NCI-H1930 (cell line): Measurements from ENCODE around the gene PPP4R2.
"Not testable (repeated sequence)": the region's sequence is repeated elsewhere in the genome, so short reads cannot be mapped to it uniquely, and the experiment has no call there.

ENCODE experiments used
- DNase-seq, 2 experiments: peaks; one replicate each; lab custom pipeline; 2025; lab: John Stamatoyannopoulos, UW

Gene PPP4R2

DNA sequence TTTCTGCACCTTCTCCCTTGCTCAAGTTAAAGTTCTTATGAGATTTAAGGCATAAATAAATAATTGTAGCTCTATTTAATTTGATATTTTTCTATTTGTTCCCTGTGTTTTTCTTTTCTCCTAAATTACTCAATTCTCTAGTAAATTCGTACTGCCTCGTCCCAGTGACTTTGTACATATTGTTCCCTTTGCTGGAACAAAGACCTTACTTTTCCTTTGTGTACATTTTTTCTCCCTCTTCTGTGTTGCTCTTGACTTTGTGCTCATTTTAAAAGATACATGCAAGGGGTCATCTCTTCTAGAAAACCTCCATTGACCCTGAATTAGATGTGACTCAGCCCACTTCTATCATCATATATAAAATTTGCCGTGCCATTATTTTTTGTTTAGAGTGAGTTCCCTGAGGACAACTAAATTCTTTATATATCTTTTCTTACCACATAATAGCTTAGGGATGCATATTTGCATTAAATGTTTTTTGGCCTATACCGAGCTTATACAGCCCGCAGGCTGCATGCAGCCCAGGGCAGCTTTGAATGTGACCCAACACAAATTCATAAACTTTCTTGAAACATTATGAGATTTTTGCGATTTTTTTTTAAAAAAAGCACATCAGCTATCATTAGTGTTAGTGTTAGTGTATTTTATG, 29.6 kb downstream of the PPP4R2 start:
- DNase-seq: no peak

DNA sequence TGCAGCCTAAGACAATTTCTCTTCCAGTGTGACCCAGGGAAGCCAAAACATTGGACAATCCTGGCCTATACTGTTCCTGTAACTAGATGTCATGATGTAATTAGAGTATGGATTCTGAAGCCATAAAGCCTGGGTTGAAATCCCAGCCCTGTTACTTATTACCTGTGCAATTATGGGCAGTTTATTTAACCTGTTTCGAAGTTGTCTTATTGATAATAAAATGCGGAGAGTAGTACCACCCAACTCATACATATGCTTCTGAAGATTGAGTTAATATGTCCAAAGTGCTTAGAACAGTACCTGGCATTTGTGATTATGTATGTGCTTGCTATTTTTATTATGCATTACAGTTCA, 30.1 kb downstream of the PPP4R2 start:
- DNase-seq: no peak

DNA sequence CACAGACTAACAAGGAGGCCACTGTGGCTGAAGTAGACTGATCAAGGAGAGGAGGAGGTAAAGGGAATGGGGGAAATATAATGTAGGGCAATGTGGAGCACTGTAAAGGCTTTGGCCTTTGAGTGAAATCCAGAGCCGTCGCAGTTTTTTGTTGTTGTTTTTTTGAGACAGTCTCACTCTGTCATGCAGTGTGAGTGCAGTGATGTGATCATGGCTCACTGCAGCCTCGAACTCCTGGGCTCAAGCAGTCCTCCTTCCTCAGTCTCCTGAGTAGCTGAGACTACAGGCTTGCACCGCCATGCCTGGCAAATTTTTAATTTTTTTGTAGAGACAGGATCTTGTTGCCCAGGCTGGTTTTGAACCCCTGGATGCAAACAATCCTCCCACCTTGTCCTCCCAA, 32.2 kb downstream of the PPP4R2 start:
- DNase-seq: no peak

DNA sequence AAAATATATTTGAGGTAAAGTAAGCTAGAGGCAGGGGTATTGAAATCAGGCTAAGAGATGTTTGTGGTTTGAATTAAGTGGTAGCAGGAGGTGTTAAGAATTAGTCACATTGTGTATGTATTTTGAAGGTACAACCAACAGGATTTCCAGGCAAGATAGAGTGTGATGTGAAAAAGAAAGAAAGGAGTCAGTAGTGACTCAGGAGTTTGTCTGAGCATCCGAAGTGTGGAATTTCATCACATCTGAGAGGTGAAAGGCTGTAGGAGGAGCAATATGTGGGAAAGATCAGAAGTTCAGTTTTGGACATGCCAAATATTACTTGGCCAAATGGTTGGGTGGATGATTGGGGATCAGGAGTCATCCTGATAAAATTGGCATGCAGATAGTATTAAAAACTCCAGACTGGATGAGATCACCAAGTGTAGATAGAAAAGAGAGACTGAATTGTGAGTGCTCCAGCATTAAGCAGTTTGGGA, 32.7 kb downstream of the PPP4R2 start:
- DNase-seq: no peak

DNA sequence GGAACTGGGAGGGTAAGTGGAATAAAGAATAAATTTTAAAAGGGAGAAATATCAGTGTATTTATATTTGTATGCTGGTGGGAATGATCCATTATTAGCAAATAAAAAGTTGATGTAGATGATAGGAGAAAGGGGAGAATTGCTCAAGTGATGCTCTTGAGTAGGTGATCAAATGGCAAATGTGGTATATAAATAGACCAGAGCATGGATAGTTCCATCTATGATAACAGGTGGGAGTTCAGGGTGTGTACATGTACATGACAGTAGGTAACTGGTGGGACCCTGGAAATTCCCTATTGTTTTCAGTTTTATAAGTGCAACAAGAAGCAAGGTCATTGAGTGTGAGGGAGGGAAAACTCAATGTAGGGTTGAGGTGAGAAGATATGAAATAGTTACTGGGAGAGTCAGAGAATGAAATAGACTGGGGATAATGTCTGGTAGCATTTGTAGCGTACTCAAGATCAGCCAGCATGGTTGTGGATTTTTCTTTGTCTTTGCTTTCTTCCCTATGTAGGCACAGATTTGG, 33.5 kb downstream of the PPP4R2 start:
- no peak for DNase-seq

DNA sequence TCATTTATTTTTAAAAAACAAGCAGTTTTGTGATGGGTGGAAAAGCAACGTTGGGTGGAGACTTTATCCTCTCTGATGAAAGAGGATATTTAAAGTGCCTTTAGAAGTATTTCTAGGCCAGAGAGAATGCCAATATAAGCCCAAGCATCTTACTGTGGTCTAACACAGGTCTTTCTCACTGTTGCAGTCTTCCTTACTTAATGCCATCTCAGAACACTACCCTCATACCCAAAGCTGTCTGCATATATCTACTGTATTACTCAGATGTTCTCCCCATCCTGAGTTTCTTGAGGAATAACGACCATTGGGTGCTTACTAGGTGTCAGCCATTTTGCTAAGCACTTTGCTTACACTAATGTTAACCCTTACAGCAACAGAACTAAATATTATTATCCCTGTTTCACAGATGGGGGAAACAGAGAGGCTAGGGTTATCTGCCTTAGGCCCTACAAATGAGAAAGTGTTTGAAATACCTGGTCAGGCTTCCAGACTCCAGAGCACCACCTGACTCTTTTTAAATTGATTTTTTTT, 35.0 kb downstream of the PPP4R2 start:
- DNase-seq: no peak

DNA sequence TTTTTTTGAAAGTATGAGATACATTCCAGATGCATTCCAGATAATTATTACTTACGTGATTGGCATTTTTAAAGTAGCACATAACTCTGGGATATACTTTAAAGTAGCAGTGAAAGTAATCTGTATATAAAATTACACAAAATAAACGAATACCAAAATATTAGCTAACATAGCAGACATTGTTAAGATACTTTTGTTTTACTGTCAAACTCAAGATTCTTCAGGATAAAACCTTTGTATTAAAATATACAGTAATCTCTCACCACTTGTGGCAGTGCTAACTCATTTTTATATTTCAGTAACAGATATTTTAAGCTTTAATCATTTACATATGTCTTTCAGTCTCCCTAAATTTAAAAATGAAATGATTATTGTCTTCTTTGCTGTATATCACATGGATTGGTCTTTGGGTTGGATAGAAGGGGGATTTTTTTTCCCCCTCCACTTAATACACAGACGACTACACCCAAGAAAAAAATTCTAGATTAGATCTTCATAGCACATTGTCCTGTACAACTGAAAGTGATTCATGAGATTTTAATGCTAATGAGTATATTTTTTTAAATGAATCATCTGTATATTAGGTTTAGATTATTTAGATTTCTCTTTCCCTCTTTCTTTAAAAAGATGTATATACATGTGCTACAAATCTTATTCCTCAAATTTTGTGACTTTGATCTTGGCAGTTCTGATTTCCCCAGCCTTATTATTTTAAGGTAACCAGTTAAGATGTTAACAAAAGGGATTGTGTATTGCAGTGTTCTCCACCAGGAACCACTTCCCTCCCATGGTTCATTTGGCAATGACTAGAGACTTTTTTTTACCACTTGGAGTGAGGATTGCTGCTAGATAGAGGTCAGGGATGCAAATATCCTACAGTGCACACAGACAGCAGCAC, 40.3 kb downstream of the PPP4R2 start:
- DNase-seq: no peak

DNA sequence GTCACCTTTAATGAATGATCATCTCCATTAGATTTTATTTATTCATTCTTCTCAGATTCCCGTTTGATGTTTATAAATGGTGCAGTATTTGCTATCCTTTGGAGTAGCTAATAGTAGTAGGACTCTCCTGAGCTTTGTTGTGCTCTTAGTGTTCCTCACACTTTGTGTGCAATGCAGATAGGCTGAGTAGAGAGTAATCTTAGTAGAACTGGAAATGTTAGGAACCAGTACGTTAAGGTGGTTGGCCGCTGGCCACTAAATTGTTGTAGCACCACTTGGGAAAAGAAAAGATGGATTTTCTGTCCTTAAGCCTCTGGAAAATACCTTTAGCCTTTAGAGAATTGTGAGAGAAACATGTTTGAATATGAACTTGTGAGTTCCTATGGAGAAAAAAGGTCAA, 44.9 kb downstream of the PPP4R2 start:
- no peak for DNase-seq

DNA sequence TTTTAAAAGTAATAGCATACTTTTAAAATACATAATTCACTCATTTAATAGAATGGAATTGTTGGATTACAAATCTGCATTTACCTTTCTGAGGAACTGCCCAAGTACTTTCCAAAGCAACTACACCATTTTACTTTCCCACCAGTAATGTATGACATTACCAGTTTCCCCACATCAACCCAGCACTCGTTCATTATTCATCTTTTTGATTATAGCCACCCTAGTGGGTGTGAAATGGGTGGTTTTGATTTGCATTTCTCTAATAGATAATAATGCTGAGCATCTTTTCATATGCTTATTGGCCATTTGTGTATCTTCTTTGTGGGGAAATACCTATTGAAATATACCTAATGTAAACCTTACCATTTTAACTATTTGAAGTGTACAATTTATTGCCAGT, 46.8 kb downstream of the PPP4R2 start:
- DNase-seq: no peak

DNA sequence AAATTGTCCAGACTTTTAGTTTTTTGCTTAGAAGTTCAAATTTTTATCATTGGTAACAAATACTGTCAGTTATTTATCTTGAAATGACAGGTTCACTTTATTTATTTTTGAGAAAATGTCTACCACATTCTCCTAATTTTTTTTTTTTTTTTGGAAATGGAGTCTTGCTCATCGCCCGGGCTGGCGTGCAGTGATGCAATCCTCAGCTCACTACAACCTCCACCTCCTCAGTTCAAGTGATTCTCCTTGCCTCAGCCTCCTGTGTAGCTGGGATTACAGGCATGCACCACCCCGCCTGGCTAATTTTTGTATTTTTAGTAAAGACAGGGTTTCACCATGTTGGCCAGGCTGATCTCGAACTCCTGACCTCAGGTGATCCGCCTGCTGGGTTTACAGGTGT, 48.8 kb downstream of the PPP4R2 start:
- DNase-seq: no peak

DNA sequence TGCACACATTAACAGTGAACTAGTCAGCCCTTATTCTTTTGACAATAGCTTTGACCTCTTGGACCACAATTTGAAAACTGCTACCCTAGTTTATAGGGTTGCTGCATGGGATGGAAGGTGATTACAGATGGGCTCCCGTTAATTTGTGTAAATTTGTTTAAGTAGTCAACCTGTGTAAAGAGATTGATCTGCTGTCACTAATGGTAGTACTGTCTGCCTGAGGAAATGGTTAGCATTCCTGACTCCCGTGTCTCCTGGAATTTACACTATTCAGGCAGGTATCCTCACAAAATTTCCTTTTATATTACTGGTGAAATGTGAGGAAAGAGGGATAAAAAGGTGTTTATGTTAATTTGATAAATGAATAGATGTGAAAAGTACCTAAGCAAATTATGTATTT, 49.6 kb downstream of the PPP4R2 start:
- DNase-seq: no peak

DNA sequence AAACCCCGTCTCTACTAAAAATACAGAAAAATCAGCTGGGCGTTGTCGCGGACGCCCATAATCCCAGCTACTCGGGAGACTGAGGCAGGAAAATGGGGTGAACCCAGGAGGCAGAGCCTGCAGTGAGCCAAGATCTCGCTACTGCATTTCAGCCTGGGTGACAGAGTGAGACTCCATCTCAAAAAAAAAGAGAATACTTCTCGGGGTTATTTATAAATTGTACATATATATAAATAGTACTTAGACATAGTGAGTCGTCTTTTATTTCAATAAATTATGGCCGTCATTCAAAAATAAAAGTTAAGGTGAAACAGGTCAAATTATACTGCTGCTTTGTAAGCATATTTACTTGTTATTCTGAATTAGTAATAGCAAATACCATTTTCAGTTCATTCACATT, 52.7 kb downstream of the PPP4R2 start:
- DNase-seq: no peak

DNA sequence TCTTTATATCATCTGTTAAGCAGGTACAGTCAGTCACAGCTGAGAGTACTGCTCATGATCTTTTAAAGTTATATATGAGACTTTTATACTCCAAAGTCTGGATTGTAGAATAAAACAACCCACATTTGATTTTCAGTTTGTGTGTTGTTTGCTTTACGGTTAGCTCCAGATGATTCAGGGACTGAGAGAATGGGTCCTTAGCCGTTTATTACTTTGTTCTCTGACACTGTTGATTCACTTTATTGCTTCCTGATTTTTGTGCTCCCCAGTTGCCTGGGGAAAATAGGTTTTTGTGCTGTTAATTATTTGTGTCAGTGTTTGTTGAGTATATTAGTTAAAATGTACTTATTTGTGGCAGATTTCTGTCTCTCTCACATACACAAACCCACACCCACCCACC, 56.2 kb downstream of the PPP4R2 start:
- DNase-seq: no peak

DNA sequence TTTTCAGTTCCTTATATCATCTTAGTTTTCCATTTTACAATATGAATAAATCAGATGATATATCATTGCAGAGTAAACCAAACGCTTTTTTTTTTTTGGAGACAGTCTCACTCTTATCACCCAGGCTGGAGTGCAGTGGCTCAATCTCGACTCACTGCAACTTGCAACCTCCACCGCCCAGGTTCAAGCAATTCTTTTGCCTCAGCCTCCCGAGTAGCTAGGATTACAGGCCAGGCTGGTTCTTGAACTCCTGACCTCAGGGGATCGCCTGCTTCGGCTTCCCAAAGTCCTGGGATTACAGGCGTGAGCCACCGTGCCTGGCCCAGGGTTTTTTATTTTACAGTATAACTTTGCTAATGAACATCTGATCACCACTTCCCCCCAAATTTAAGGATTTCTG, 59.0 kb downstream of the PPP4R2 start:
- no peak for DNase-seq

DNA sequence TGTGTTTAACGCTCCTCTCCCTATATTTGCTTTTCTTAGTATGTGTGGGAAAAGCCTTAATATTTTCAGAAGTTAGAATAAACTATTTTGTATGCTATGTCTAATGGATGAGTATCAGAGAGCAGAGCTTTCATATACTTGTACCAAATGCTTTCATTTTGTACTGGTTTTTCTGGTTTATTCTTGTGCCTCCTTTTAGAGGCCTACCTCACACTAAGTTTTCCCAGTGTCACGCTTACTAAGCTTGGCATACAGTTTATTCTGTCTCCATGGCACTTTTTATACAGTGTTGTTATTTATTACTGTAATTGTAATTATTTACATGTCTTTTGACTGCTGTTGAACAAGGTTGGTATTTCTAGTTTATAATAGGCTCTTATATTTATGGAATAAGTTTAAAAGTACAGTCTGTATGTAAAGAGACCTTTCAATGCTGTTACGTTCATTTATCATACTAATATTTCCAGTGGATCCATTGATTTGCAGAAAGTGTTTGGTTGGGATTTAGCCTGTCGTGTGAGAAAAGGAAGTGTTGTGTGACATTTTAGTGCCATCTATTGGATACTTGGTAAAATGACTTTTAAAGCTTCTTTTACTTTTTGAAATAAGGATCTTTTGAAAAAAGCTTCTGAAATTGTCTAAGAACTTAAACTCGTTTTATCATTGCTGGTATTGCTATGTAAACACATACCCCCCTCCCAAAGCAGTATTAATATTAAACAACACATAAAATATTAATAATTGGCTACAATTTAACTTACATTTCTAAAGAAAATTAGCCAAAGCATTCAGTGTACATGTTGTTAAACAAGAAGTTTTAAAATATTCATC, 59.6 kb downstream of the PPP4R2 start:
- peak in 1 of 2 experiments; percentile 3 for DNase-seq

DNA sequence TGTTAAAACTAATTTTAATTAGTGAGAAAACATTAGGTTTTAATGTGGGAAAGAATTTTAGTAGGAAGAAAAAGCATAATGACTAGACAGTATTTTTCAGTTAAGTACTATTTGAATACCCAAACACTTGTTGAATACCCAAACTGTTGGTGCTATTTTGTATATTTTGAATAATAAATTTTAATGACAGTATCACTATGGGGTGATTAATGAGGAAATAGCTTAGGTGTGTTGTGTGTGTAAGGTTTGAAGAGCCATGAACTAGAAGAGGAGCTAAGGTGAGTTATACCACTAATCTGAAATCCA, 60.2 kb downstream of the PPP4R2 start:
- DNase-seq: no peak

DNA sequence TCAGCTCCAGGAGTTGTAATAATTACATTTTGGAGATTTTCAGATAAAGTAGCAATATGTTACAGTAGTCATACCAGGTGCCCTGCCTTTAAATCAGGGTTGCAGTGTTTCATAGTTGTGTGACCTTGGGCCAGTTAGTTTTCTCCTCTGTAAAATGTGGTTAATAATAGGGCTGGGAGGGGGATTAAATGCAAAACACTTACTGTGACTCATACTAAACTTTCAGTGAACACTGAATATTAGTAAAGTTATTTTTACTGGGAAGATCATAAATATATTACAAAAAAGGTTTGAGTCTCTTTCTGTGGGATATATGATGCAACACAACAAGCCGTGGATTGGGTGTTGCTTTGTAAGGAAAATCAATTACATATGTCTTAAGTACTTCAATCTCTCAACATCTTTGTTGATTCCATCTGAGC, 63.7 kb downstream of the PPP4R2 start:
- DNase-seq: no peak

DNA sequence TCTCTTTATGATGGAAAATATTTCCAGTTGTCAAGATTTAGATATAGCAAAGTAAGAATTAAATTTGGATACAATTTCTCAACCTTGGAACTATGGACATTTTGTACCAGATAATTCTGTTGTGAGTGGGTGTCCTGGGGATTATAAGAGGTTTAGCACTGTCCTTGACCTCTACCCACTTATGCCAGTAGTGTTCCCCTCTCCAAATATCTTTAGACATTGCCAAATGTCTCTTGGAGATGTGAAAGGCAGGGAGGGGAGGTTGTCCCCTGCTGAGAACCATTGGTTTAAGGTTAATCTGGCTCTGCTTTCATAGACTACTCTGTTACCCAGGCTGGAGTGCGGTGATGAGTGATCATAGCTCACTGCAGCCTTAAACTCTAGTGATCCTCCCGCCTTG, 64.8 kb downstream of the PPP4R2 start, which contains the start of gene EBLN2:
TSS of gene EBLN2 (plus strand) at position 244 of the 400 bp plus-strand sequence. CDS start 423 bp downstream, outside the sequence.
- DNase-seq: no peak

DNA sequence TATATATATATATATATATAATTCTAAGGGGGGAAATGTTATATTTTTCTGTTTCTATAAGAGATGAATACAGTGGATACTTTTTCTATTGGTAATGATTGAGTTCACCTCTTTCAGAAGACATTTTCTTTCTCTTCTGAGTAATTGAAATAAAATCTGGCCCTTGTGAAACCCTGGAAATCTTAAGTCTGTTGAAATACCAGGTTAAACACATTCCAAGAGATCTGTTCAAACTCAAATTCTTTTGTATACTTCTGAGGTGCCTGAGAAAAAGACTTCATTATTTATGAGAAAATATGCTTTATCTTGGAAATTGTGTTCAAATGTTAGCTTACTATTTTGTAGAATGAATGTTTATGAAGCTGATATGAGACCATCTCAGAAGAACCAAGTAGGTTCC, 69.6 kb downstream of the PPP4R2 start:
- DNase-seq: not testable (repeated sequence)

DNA sequence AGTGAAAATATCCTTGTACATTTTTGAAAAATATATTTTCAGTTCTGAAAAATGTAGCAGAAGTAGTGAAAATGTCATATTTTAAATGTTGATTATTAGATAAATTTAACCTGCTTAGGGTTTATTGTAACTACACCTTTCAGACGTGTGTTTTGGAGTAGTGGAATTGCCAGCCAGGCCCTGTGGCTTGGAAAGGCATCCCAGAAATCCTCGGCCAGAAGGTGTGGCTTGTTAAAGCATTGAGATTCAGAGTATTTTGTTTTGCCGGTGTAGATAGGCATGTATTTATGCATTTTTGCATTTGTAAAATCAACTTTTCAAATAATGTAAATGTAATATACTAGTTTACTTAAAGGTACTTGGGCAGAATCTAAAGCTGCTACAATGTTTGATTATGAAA, 71.8 kb downstream of the PPP4R2 start:
- DNase-seq: no peak

DNA sequence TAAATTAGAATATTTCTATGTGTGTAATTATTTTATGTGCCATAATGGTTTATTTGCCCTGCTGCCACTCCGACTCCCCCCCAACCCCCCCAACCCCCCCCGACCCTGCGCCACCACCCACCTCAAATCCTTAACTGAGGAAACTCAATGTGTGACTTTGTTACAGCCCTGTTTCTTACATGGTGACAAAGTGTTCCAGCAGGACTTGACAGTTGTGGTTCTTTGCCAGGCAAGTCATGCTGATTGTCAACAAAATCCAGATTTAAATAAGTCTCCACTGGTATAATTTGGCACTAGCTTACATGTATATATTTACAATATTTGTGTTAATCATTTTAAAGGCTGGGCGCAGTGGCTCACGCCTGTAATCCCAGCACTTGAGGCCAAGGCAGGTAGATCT, 72.6 kb downstream of the PPP4R2 start:
- DNase-seq: no peak

DNA sequence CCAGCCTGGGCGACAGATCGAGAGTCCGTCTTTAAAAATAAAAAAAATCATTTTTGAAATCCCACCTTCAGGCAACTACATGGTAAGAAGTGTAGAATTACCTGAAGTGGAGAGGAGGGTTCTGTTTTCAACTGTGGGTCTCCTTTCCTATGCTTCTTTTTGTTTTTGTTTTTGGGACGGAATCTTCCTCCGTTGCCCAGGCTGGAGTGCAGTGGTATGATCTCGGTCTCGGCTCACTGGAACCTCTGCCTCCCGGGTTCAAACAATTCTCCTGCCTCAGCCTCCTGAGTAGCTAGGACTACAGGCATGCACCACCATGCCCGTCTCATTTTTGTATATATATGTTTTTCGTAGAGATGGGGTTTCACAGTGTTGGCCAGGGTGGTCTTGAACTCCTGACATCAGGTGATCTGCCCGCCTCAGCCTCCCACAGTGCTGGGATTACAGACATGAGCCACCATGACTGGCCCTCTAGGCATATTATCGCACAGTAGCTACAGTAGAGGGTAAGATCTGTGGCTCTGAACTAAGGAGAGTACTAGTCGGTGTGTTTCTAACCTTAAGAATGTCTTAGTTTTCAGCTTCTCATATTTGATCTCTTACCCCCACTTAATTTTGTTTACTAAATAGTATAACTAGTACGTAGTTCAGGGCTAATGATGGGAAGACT, 73.3 kb downstream of the PPP4R2 start:
- no peak for DNase-seq
